HFF-Myc (cell line): ENCODE data around the gene CNTN5.

Experiments
- DNase-seq: peaks from one replicate; pipeline ENCODE4 v3.0.0-alpha.2; 2011; ENCODE audit warnings: low read depth; ENCODE audit errors: extremely low read depth
- H3K4me3 ChIP-seq: replicated peaks from 2 replicates; pipeline ENCODE4 v1.5.1; 2011; ENCODE audit warnings: low read depth, mild to moderate bottlenecking, control low read depth, low read length
- TF ChIP-seq, protein P1 (sequence below): IDR thresholded peaks from 2 replicates; pipeline ENCODE4 v1.5.1; 2012; ENCODE audit warnings: mild to moderate bottlenecking, low read depth, low read length, control low read depth; ENCODE audit errors: missing control alignments

CNTN5 gene

DNA sequence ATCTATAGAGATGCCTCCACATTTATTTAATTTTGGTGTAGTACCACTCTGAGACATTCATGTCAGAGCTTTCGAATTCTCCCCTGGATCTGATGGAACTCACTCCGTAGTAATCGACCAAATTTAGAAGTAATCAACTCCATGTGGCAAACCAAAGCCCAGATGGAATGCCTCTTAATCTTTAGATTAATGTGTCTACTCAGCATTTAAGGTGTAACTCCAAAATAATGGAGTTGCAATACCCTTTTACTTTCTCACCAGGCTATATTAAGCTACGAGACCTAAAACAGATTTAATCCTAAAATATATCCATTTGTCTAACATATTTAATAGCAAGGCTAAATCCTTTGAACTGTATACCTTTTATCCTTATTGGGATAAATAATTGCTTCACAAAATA, 473.3 kb downstream of the CNTN5 start:
- H3K4me3 ChIP-seq = no peak overlapping the region
- TF ChIP-seq, protein P1, sequence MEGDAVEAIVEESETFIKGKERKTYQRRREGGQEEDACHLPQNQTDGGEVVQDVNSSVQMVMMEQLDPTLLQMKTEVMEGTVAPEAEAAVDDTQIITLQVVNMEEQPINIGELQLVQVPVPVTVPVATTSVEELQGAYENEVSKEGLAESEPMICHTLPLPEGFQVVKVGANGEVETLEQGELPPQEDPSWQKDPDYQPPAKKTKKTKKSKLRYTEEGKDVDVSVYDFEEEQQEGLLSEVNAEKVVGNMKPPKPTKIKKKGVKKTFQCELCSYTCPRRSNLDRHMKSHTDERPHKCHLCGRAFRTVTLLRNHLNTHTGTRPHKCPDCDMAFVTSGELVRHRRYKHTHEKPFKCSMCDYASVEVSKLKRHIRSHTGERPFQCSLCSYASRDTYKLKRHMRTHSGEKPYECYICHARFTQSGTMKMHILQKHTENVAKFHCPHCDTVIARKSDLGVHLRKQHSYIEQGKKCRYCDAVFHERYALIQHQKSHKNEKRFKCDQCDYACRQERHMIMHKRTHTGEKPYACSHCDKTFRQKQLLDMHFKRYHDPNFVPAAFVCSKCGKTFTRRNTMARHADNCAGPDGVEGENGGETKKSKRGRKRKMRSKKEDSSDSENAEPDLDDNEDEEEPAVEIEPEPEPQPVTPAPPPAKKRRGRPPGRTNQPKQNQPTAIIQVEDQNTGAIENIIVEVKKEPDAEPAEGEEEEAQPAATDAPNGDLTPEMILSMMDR = no peak
- DNase-seq = no peak

DNA sequence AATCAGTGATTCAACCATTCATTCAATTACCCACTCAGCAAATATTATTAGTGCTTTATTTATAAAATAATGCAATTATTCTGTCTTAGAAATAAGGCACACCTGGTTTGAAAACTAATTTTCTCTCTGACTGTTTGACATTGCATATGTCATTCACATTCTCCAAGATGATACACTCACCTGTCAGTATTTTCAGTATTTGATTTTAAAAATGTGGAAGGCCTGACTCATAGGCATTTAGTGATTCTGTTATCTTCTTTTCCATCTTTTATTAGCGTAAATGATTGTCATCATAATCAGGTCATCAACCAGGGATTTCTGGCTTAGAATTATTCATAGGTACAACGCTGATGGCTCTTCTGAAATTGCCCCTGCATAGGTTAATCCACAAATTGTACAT, 480.9 kb downstream of the CNTN5 start:
- TF ChIP-seq, protein P1 = no peak
- DNase-seq = no peak
- no peak overlapping the region for H3K4me3 ChIP-seq

DNA sequence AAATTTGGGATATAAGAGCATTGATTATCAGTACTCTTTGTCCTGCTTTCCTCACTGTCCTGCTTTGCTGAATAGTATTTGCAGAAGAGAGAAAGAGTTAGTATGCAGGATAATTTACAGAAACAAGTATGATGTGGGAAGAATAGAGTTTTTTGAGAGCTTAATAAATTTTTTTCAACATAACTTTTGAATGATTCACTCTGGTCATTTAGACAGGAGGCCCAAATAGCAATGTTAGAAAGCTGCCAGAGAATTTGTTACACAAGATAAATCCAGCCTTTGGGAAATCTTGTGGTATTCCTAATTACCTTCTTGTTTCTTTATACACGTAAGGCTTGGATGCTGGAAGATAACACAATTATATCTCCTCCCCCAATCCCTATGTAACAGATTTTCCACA, 484.6 kb downstream of the CNTN5 start:
- TF ChIP-seq, protein P1 = no peak
- H3K4me3 ChIP-seq = no peak overlapping the region
- no peak for DNase-seq

DNA sequence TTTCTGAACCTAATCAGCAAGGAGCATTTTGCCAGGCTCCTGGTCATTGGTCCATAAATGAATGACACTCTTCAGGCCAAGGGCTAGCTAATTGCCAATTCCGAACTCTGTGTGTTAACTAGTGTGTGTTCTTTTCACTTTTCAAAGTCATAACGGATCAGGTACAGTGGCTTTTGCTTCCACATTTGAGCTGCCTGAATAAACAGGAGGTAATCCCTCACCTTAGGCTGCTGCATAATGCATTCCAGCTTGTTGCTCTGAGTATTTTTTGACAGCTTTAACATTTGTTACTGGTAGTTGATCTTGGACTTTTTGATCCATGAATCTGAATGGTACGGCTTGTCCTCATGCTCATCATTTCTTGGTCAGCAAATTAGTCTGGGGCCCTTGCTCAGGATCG, 485.1 kb downstream of the CNTN5 start:
- TF ChIP-seq, protein P1 = no peak
- no peak overlapping the region for H3K4me3 ChIP-seq
- no peak for DNase-seq

- TF ChIP-seq, protein P1 = no peak
- DNase-seq = no peak
- no peak overlapping the region for H3K4me3 ChIP-seq
Observed at GRCh38 chr11:99509863-99510262, 489.1 kb downstream of the CNTN5 start.

- TF ChIP-seq, protein P1 = no peak
- no peak for DNase-seq
- H3K4me3 ChIP-seq = no peak overlapping the region
Observed at GRCh38 chr11:99513368-99513767, 492.6 kb downstream of the CNTN5 start.

DNA sequence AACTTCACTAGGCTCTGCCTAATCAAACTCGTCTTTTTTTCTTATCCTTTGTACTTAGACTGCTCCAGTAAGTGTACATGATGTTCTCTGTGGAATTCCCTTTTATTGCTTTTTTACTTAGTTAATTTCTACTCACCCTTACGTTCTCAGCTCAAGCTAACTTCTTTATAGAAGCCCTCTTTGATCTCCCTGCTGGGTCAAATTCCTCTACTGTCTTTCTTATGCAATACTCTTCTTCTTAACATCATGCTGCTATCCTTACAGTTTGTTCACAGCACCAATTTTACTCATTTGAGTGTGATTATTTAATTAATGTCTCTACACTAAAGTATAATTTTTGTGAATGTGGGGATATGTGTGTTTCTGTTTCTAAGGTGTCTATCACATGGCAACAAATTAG, 498.3 kb downstream of the CNTN5 start:
- DNase-seq = no peak
- TF ChIP-seq, protein P1 = no peak
- H3K4me3 ChIP-seq = no peak overlapping the region
